Fibroblast of peridontal ligament (primary cell): ENCODE results near the gene ADORA1.

Source experiments
- DNase-seq: peaks from one replicate; pipeline ENCODE4 v3.0.0-alpha.2; 2010; ENCODE audit errors: extremely low read depth

ADORA1 gene

DNA sequence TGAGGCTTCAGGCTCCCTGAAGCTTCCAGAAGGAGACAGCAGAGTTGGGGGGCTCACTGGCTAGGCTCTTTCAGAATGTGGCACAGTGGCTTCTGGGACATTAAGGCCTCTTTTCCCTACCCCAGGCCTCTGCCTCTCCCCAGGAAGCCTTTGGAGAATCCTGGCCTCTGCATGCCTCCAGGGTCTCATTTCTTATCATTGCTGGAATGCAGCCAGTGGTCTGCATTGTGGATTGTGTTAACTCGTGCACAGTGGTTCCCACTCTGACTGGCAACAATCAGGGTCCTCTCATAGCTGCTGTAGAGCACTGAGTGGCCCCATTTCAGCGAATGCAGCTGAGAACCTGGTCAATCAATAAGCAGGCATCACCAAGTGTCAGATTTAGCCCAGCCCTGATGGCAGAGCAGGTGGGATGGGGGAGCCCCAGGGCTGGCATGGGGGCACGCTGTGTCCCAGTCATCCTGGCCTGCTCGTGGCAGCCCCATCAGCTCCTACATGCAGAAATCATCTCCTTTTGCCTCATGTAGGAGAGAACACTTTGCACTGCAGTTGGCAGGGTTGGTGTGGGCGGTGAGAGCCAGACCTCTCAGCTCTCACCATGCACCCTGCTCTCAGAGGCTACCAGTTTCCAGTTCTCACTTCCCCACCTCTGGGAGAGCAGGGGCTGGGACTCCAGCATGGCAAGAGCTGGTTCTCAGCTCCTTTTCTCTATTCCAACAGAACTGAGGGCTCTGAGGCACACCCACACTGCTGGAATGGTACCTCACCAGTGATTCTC is 13.4 kb downstream of the ADORA1 start:
- DNase-seq: no peak

GRCh38 chr1:203142124-203142523 is 14.6 kb downstream of the ADORA1 start:
- DNase-seq: no peak

- DNase-seq: no peak
Observed at GRCh38 chr1:203142684-203143408, 15.3 kb downstream of the ADORA1 start.

- DNase-seq: no peak
Observed at GRCh38 chr1:203143641-203144040, 16.1 kb downstream of the ADORA1 start.

DNA sequence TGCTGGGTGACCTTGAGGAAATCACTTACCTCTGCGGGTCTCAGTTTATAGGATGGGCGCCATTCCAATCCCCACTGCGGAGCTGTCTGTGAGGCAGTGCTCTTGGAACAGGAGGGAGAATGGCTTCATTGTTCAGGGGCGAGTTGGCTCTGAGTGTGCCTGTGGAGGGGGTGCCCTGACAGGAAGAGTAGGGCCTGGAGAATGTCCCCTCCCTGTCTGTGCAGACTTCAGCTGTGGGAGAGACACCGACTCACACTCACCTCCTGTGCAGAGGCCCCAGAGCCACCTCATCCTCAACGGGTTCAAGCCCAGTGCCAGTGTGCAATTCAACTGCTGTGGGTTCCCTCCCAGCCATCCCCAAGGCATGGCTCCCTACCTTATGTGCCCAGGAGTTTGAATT is 17.1 kb downstream of the ADORA1 start:
- DNase-seq: no peak

DNA sequence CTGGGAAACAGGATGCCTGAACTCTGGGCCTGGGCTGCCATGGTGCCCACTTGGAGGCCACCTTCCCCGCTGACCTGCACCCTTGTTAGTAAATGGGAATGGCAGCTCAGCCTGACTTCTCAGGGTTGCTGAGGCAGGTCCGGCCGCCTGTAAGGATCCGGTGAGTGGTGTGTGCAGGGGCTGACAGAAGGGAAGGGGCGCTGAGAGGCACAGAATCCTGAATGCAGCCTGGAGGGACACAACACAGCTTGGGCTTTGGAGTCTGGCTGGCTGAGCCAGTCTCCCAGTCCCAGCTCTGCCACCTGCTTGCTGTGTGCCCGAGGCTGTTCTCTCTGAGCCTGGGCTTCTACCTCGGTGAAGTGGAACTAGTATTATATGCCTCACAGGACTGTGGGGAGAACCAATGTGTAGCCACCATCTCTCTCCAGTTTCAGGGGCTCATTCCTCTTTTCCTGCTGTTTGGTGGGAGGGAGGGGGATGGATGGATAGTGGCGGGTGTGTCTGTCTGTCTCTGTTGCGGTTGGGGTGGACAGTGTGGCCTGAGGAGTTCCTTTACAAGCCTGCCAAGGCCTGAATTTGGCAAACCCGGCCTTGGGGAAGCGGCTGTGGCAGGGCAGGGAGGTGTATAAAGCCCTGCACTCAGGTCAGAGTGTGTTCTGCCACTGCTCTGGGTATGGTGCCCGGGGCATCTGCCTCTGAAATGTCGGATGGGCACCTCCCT is 18.0 kb downstream of the ADORA1 start:
- no peak for DNase-seq

- DNase-seq: no peak
Observed at GRCh38 chr1:203146042-203146369, 18.5 kb downstream of the ADORA1 start.

DNA sequence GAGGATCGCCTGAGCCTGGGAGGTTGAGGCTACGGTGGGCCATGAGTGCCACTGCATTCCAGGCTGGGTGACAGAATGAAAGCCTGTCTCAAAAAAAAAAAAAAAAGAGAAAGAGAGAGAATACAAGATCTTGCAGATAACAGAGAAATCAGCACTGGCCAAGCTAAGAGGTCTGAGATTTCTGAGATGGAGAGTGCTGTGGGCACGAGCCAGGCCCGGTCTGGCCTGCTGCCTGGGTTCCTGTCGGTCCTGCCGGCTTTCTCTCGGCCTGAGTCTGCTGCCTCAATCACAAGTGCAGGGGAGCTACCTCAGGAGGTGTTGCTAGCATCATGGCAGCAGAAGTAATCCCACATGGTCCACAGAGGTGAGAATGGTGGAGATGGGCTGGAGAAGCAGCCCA is 19.0 kb downstream of the ADORA1 start:
- no peak for DNase-seq

DNA sequence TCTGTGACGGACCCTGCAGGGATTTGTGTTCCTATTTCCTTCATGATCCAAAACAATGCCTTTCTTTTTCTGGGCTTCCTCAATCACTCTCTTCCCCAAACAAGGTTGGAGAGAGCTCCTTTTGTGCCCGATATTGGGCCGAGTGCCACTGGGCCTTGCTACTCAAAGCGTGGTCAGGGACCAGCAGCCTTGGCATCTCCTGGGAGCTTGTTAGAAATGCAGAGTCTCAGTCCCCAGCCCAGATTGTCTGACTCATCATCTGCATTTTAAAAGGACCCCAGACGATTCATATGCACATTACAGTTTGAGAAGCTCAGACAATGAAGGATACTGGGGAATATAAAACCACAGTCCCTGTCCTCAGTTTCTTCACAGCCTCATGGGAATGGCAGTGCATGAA is 19.9 kb downstream of the ADORA1 start:
- DNase-seq: no peak

DNA sequence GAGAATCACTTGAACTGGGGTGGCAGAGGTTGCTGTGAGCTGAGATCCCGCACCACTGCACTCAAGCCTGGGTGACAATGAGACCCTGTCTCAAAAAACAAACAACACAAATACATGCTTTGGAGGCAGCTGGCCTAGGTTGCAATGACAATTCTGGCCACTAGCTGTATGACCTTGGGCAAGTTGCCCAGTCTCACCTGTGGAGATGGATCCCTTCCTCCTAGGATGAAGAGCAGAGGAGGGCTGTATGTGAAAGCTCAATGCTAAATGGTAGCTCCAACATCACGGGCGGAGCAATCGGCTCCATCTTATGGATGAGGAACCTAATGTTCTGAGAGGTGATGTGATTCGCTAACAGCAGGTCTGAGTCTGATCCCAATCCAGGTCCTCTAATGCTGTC is 20.6 kb downstream of the ADORA1 start:
- no peak for DNase-seq

DNA sequence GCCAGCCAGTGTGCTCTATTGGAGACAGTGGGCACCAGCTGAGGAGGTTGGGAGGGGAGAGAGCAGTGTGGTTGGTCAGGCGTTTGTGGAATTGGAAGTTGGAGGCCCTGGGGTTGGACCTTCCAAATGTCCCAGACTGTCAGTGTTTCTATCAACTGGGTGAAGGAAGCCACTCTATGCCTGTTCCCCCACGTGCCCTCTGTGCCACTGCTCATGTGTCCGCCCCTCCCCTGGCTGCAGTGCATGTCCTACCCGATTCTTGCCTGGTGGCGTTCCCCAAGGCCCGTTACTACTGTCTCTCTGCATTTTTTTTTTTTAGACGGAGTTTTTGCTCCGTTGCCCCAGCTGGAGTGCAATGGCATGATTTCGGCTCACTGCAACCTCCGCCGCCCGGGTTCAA is 21.1 kb downstream of the ADORA1 start:
- DNase-seq: no peak

DNA sequence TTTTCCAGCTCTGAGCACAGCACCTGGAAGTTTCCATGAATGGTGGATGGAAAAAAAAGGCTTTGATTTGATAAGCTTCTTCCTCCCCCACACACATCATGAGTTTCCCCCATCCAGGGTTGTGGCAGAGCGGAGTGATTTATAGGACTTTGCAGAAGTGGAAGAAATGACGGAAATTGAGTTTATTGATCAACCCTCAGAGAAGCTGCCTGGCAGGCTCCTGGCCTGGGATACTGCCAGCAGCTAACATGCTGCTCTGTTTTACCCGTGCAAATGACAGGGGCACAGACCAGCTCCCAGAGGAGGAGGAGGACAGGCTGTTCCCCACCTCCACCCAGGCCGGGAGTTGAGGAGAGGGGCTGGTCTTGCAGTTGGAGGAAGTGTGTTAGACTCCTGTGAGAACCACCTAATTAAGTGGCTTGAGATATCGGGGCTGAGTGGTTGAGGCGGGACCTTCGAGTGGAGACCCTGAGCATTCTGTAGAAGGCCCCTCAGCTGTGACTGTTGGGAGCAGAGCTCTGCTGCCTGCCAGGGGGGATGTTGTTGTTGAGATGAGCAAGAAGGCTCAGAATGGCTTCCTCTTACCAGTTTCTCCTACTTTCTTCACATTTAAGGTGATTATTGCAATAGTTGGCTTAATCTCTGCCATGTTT is 21.8 kb downstream of the ADORA1 start:
- DNase-seq: no peak

GRCh38 chr1:203150511-203151297 is 23.2 kb downstream of the ADORA1 start:
- no peak for DNase-seq

DNA sequence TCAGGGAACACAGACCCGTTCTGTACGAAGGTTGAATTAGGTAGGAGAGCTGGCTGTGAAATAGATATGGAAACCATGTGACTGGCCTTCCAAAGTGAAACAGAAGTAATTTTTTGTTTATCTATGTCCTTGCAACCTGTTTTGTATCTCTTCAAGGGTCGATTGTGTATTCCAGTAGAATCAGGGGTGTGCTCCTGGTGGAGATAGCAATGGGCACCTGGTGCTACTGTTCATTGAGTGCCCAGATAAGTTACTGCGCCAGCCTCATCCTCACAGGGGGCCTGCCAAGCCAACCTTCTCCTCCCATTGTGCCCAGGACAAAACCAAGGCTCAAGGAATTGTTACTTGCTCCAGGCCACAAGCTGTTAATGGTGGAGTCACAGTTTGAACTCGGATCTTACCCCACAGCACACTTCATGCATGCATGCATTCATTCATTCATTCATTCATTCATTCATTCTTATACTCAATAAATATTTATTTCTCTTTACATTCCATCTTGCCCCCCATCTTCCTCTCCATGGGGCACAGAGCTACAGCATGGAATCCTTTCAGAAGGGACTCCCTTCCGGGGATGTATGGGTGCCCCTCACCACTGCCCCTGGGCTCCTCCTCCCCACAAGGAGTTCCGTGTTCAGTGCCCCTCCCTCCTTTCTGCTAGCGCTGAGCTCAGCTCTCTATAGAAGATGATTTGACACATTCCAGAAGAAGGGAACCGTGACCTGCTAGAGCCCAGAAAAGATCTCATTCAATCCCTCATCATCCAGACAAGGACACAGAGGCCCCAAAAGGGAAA is 24.0 kb downstream of the ADORA1 start:
- DNase-seq: no peak

GRCh38 chr1:203152158-203153034 is 24.9 kb downstream of the ADORA1 start:
- DNase-seq: peak; percentile 10

GRCh38 chr1:203153051-203153988 is 25.8 kb downstream of the ADORA1 start:
- no peak for DNase-seq

GRCh38 chr1:203153989-203154821 is 26.7 kb downstream of the ADORA1 start:
- no peak for DNase-seq

DNA sequence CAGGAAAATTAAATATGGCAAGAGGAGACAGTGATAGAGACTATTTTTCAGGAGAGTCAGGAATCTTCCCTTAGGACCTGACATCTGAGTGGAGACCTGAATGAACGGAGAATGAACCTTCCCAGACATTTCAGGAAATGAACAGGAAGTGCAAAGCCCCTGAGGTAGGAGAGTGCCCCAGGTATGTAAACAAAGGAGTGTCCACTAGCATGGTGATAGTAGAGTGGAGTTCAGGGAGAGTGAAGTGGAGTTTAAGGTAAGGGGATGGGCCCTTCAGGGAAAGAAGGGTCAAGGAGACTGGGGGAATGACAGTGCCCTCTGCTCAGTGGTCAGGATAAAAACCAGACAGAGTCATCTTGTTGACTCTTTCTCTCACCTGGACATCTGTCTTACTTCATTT is 28.8 kb downstream of the ADORA1 start:
- DNase-seq: no peak
